Activated naive CD8-positive, alpha-beta T cell treated with anti-CD3 and anti-CD28 coated beads, Interleukin-2, amount 50 U/mL, for 16 hours (primary cell): ENCODE data around the gene ILKAP.

Experiments
- DNase-seq: peaks from one replicate; pipeline ENCODE4 v3.0.0-alpha.2; 2020; ENCODE audit warnings: low read depth, low spot score

The ILKAP gene

GRCh38 chr2:238152771-238153688, 50.5 kb downstream of the ILKAP start:
- no peak for DNase-seq

- no peak for DNase-seq
Measured at GRCh38 chr2:238151628-238152235, 51.8 kb downstream of the ILKAP start.

GRCh38 chr2:238151205-238151604, 52.3 kb downstream of the ILKAP start:
- no peak for DNase-seq

GRCh38 chr2:238150686-238151085, 52.8 kb downstream of the ILKAP start:
- no peak for DNase-seq

- no peak for DNase-seq
Measured at GRCh38 chr2:238149841-238150572, 53.5 kb downstream of the ILKAP start.

GRCh38 chr2:238148981-238149380, 54.5 kb downstream of the ILKAP start:
- no peak for DNase-seq

- DNase-seq, result no peak
Measured at GRCh38 chr2:238146884-238147544, 56.5 kb downstream of the ILKAP start.

- DNase-seq, result no peak
Measured at GRCh38 chr2:238145851-238146250, 57.6 kb downstream of the ILKAP start.

- no peak for DNase-seq
Measured at GRCh38 chr2:238145046-238145445, 58.4 kb downstream of the ILKAP start.

- DNase-seq, result no peak
Measured at GRCh38 chr2:238144262-238144661, 59.2 kb downstream of the ILKAP start.

GRCh38 chr2:238143239-238143951, 60.1 kb downstream of the ILKAP start:
- no peak for DNase-seq

- no peak for DNase-seq
Measured at GRCh38 chr2:238142382-238143205, 60.9 kb downstream of the ILKAP start.

GRCh38 chr2:238141541-238142318, 61.8 kb downstream of the ILKAP start:
- DNase-seq, result no peak

- DNase-seq, result no peak
Measured at GRCh38 chr2:238140721-238141540, 62.6 kb downstream of the ILKAP start.

- DNase-seq, result no peak
Measured at GRCh38 chr2:238140040-238140439, 63.5 kb downstream of the ILKAP start.

GRCh38 chr2:238139196-238140039, 64.1 kb downstream of the ILKAP start:
- no peak for DNase-seq

- DNase-seq, result no peak
Measured at GRCh38 chr2:238138331-238139195, 64.9 kb downstream of the ILKAP start, which contains the start of gene KLHL30. KLHL30 (plus strand) TSS chr2:238138668; CDS start chr2:238140755, 2,087 bp downstream.
